Type B pancreatic cell (in vitro differentiated cells): ENCODE measurements around the gene TLR6. TPM values are rescaled to one million over a fixed set of nuclear protein-coding genes. Genes with fewer than 3 reads are reported as not detected.

ENCODE experiments used
- DNase-seq: peaks from one replicate; pipeline ENCODE4 v3.0.0; 2021; ENCODE audit warnings: mixed read lengths; ENCODE audit not compliant: unreplicated experiment; ENCODE audit errors: extremely low spot score
- H3K27ac Mint-ChIP-seq: 2 replicates; pipeline ENCODE4 v1.8.0; 2021; ENCODE audit warnings: mild to moderate bottlenecking, mixed read lengths
- H3K27me3 Mint-ChIP-seq: 2 replicates; pipeline ENCODE4 v1.8.0; 2021; ENCODE audit warnings: mixed read lengths
- H3K36me3 Mint-ChIP-seq: 2 replicates; pipeline ENCODE4 v1.8.0; 2021; ENCODE audit warnings: mixed read lengths
- H3K4me1 Mint-ChIP-seq: one replicate; pipeline ENCODE4 v1.8.0; 2021; ENCODE audit warnings: mixed read lengths; ENCODE audit not compliant: unreplicated experiment
- H3K4me3 Mint-ChIP-seq: 2 replicates; pipeline ENCODE4 v1.8.0; 2021; ENCODE audit warnings: mild to moderate bottlenecking, mixed read lengths
- H3K9me3 Mint-ChIP-seq: 2 replicates; pipeline ENCODE4 v1.8.0; 2021; ENCODE audit warnings: mixed read lengths
- total RNA-seq: library from RNA; stranded (reverse); gene quantifications from 2 replicates; pipeline ENCODE4 v1.2.1, GENCODE V29; 2021; ENCODE audit warnings: low replicate concordance
- TF ChIP-seq, protein P1 (sequence below): fragments of 200-600 bp; sonication (generic); conservative IDR thresholded peaks from 2 replicates; pipeline ENCODE4 v1.5.0; 2021; ENCODE audit warnings: antibody characterized with exemption, mild to moderate bottlenecking

The TLR6 gene
- total RNA-seq, 1 donor from 2014 or later = 0.56 TPM

DNA sequence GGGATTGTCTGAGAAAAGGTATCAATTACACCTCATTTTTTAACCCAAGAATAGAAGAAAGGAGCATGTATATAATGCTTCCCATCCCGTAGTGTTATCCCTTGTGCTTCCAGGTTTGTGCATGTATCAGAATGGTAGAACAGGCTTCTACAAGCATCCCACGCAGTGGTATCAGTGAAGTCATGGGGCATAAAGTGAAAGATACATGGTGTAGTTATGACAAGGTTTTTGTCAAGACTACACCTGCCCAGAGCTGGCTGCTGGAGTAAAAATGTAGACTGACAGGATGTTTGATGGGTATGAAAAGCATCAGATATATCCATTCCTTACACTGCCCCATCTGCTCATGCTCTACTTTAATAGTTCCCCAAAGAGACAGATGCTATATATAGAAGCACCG lies 61.5 kb downstream of the TLR6 start:
- no peak for DNase-seq
- Mint-ChIP-seq H3K4me1 (no peaks in the 10 kb centered on the region), H3K36me3 (no peaks in the 10 kb centered on the region), H3K4me3 (no peak overlapping the region), H3K9me3 (no peaks in the 10 kb centered on the region), H3K27ac (no peak overlapping the region), H3K27me3 (no peaks in the 10 kb centered on the region)
- TF ChIP-seq, protein P1, sequence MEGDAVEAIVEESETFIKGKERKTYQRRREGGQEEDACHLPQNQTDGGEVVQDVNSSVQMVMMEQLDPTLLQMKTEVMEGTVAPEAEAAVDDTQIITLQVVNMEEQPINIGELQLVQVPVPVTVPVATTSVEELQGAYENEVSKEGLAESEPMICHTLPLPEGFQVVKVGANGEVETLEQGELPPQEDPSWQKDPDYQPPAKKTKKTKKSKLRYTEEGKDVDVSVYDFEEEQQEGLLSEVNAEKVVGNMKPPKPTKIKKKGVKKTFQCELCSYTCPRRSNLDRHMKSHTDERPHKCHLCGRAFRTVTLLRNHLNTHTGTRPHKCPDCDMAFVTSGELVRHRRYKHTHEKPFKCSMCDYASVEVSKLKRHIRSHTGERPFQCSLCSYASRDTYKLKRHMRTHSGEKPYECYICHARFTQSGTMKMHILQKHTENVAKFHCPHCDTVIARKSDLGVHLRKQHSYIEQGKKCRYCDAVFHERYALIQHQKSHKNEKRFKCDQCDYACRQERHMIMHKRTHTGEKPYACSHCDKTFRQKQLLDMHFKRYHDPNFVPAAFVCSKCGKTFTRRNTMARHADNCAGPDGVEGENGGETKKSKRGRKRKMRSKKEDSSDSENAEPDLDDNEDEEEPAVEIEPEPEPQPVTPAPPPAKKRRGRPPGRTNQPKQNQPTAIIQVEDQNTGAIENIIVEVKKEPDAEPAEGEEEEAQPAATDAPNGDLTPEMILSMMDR = no peak

DNA sequence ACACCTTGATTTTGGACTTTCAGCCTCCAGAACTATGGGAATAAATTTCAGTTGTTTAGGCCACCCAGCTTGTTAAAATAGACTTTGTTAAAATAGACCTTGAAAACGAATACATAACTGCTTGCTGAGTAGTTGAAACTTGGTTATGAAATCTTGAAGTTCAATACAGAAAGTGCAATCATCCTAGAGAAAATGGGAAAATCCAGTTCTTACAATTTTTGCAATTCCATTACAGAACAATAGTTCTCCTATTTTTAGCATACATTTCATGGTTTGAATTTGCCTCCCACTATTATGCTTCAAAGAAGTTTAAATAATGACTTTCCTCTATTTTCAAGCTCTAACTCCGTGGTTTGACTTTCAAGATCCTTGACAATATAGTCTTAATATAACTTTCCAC lies 62.6 kb downstream of the TLR6 start:
- no peaks in the 10 kb centered on the region for H3K27me3 Mint-ChIP-seq
- TF ChIP-seq, protein P1 = no peak
- H3K4me1 Mint-ChIP-seq = no peaks in the 10 kb centered on the region
- DNase-seq = no peak
- no peak overlapping the region for H3K27ac Mint-ChIP-seq
- no peak overlapping the region for H3K4me3 Mint-ChIP-seq
- no peaks in the 10 kb centered on the region for H3K9me3 Mint-ChIP-seq
- no peaks in the 10 kb centered on the region for H3K36me3 Mint-ChIP-seq

DNA sequence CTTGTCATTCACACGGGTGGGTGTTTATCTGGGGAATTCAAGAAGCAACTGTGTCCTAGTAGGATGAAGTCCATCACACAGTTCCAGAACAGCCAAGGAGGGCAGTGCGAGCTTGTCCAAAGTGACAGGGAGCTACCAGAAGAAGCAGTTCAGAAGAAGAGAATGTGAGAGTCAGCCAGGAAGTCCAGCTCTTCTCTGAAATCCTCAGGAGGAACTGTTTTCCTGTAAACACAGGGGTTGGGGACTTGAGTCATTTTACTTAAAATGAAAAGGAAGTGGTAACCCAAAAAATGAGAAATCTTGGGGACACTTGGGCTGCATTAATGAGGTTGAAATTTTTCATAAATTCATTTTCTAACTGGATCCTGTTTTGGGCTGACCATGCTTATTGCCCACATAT lies 65.6 kb downstream of the TLR6 start:
- TF ChIP-seq, protein P1 = no peak
- H3K27me3 Mint-ChIP-seq = no peaks in the 10 kb centered on the region
- peaks cover 4% of the 10 kb centered on the region for H3K4me1 Mint-ChIP-seq
- no peaks in the 10 kb centered on the region for H3K9me3 Mint-ChIP-seq
- no peak overlapping the region for H3K4me3 Mint-ChIP-seq
- DNase-seq = no peak
- H3K27ac Mint-ChIP-seq = no peak overlapping the region
- H3K36me3 Mint-ChIP-seq = no peaks in the 10 kb centered on the region

DNA sequence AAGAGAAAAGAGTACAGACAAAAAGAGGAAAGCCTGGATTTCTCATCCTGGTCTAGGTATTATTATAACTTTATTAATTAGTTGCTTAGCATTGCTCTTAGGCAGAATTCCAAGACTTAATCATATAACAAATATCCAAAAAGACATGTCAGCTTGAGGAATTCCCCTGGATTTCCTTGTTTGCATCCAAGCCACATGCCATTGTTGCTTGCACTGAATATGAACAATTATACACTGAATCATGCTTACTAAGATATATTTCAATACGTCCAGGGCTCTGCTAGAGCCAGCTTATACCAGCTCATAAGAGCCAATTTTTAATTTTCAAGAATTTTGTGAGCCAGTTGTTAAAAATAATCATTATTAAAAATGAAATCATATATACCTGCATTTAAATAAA lies 68.3 kb downstream of the TLR6 start:
- Mint-ChIP-seq H3K27ac (no peak overlapping the region), H3K4me1 (peaks cover 4% of the 10 kb centered on the region), H3K4me3 (no peak overlapping the region), H3K27me3 (no peaks in the 10 kb centered on the region), H3K36me3 (no peaks in the 10 kb centered on the region), H3K9me3 (no peaks in the 10 kb centered on the region)
- TF ChIP-seq, protein P1 = no peak
- DNase-seq = no peak

DNA sequence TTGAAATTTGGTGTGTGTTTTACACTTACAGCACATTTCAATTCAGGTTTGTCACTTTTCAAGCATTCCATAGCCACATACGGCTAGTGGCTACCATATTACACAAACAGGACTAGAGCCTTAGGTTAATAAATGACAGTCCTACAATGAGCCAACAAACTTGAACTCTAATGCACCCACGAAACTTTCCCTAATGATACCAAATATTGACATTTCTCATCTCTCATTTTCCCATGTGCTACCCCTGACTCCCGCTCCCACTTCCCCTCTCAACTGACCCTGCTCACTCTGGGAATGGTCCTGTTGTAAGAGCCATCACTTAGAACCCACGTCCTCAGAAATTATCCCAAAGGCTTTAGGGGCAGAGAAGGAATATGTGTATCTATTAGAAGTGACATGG lies 68.9 kb downstream of the TLR6 start:
- Mint-ChIP-seq H3K27ac (no peak overlapping the region), H3K27me3 (peaks cover 2% of the 10 kb centered on the region), H3K9me3 (no peaks in the 10 kb centered on the region), H3K36me3 (no peaks in the 10 kb centered on the region), H3K4me3 (no peak overlapping the region), H3K4me1 (peaks cover 4% of the 10 kb centered on the region)
- no peak for DNase-seq
- TF ChIP-seq, protein P1 = no peak

DNA sequence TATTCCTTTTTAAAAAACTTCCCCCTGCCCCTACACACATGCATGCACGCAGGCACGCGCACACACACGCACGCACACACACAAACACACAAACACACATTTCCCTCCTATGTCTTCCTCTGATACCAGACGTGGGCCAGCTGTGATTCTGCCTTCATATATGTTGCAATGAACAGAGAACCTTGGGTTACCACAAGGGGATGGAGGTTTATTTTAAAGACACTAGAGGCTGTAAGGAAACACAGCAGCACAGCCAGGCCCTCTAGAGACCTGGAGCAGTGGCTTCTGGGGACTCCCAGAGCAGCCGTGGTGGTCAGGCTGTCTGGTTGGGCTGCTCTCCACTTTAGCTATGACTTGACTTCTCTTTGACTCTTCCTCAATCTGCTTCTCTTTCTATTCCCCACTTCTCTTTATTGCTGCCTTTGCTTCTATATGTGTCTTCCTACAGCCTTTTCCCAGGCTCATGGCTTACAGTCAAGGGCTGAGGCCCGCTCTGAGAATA lies 70.7 kb downstream of the TLR6 start:
- H3K4me1 Mint-ChIP-seq = peaks cover 4% of the 10 kb centered on the region
- H3K9me3 Mint-ChIP-seq = no peaks in the 10 kb centered on the region
- no peak overlapping the region for H3K27ac Mint-ChIP-seq
- TF ChIP-seq, protein P1 = no peak
- H3K36me3 Mint-ChIP-seq = no peaks in the 10 kb centered on the region
- peaks cover 2% of the 10 kb centered on the region for H3K27me3 Mint-ChIP-seq
- no peak for DNase-seq
- H3K4me3 Mint-ChIP-seq = no peak overlapping the region
